ENCODE measurements around the gene ITGB3.
A peak's percentile ranks its signal among the peaks of the same experiment; 100 is the strongest.

Gene ITGB3

GRCh38 chr17:47310186-47310733 lies 56.6 kb downstream of the ITGB3 start:
- no peaks in the 10 kb centered on the region for H3K9me3 Mint-ChIP-seq
- peak in 1 of 2 donors; percentile 37 for DNase-seq (ENCODE audit: low spot score in 2 of 2)
- H3K36me3 Mint-ChIP-seq = no peaks in the 10 kb centered on the region
- ATAC-seq = no peak
- no peak overlapping the region for H3K27ac Mint-ChIP-seq
- peaks cover 11% of the 10 kb centered on the region for H3K4me1 Mint-ChIP-seq
- H3K4me3 Mint-ChIP-seq = no peak overlapping the region

GRCh38 chr17:47311420-47311819 lies 57.8 kb downstream of the ITGB3 start:
- no peaks in the 10 kb centered on the region for H3K9me3 Mint-ChIP-seq
- peak in 1 of 2 donors; percentile 26 for DNase-seq (ENCODE audit: low spot score in 2 of 2)
- H3K36me3 Mint-ChIP-seq = no peaks in the 10 kb centered on the region
- no peak overlapping the region for H3K4me3 Mint-ChIP-seq
- H3K4me1 Mint-ChIP-seq = peaks cover under 1% of the 10 kb centered on the region
- H3K27ac Mint-ChIP-seq = peak overlapping the region; percentile 46
- ATAC-seq = no peak

- H3K4me3 Mint-ChIP-seq = no peak overlapping the region
- H3K9me3 Mint-ChIP-seq = no peaks in the 10 kb centered on the region
- ATAC-seq (peak; percentile 74), DNase-seq (ENCODE audit: low spot score in 2 of 2) (no peak)
- H3K36me3 Mint-ChIP-seq = no peaks in the 10 kb centered on the region
- no peak overlapping the region for H3K27ac Mint-ChIP-seq
- H3K4me1 Mint-ChIP-seq = no peaks in the 10 kb centered on the region
These were observed 62.0 kb downstream of the ITGB3 start for GRCh38 chr17:47315451-47316266.

GRCh38 chr17:47316311-47316710 lies 62.7 kb downstream of the ITGB3 start:
- H3K4me3 Mint-ChIP-seq = no peak overlapping the region
- no peaks in the 10 kb centered on the region for H3K9me3 Mint-ChIP-seq
- H3K4me1 Mint-ChIP-seq = no peaks in the 10 kb centered on the region
- H3K27ac Mint-ChIP-seq = no peak overlapping the region
- H3K36me3 Mint-ChIP-seq = no peaks in the 10 kb centered on the region
- ATAC-seq = no peak
- DNase-seq (ENCODE audit: low spot score in 2 of 2) = no peak

- no peaks in the 10 kb centered on the region for H3K9me3 Mint-ChIP-seq
These were observed 63.5 kb downstream of the ITGB3 start for GRCh38 chr17:47317119-47317518.

GRCh38 chr17:47318197-47318918 lies 64.7 kb downstream of the ITGB3 start:
- Mint-ChIP-seq H3K36me3 (no peaks in the 10 kb centered on the region), H3K4me3 (no peak overlapping the region), H3K9me3 (no peaks in the 10 kb centered on the region), H3K4me1 (peaks cover 6% of the 10 kb centered on the region), H3K27ac (no peak overlapping the region)
- DNase-seq (ENCODE audit: low spot score in 2 of 2) (no peak), ATAC-seq (no peak)

More at GRCh38 chr17:47317119-47317518, 63.5 kb downstream of the ITGB3 start:
- ATAC-seq (no peak), DNase-seq (ENCODE audit: low spot score in 2 of 2) (no peak)
- Mint-ChIP-seq H3K36me3 (no peaks in the 10 kb centered on the region), H3K4me3 (no peak overlapping the region), H3K4me1 (no peaks in the 10 kb centered on the region), H3K27ac (no peak overlapping the region)

- no peak overlapping the region for H3K27ac Mint-ChIP-seq
- H3K36me3 Mint-ChIP-seq = no peaks in the 10 kb centered on the region
- no peaks in the 10 kb centered on the region for H3K9me3 Mint-ChIP-seq
- DNase-seq (ENCODE audit: low spot score in 2 of 2) (no peak), ATAC-seq (no peak)
- H3K4me3 Mint-ChIP-seq = no peak overlapping the region
- H3K4me1 Mint-ChIP-seq = peaks cover 19% of the 10 kb centered on the region
These were observed 67.4 kb downstream of the ITGB3 start for GRCh38 chr17:47320879-47321502.

GRCh38 chr17:47323382-47324223 lies 70.0 kb downstream of the ITGB3 start, which contains the start of gene EFCAB13:
Gene EFCAB13 (plus strand): TSS chr17:47323955. CDS start chr17:47328354, 4,399 bp downstream.
- peak within 1 kb of the TSS; percentile 87 for H3K4me3 Mint-ChIP-seq
- peak; percentile 93 for ATAC-seq
- H3K4me1 Mint-ChIP-seq = peaks cover 19% of the 10 kb centered on the region
- DNase-seq (ENCODE audit: low spot score in 2 of 2) = peak; percentile 75 to 92
- no peaks in the 10 kb centered on the region for H3K9me3 Mint-ChIP-seq
- peak within 1 kb of the TSS; percentile 83 for H3K27ac Mint-ChIP-seq
- no peaks in the 10 kb centered on the region for H3K36me3 Mint-ChIP-seq

GRCh38 chr17:47324224-47325020 lies 70.8 kb downstream of the ITGB3 start:
- Mint-ChIP-seq H3K4me3 (peak overlapping the region; percentile 87), H3K9me3 (no peaks in the 10 kb centered on the region), H3K36me3 (no peaks in the 10 kb centered on the region), H3K27ac (peak overlapping the region; percentile 83), H3K4me1 (peaks cover 19% of the 10 kb centered on the region)
- DNase-seq (ENCODE audit: low spot score in 2 of 2) = no peak
- ATAC-seq = peak; percentile 78

GRCh38 chr17:47325176-47325575 lies 71.5 kb downstream of the ITGB3 start:
- Mint-ChIP-seq H3K36me3 (no peaks in the 10 kb centered on the region), H3K4me1 (peaks cover 19% of the 10 kb centered on the region), H3K9me3 (no peaks in the 10 kb centered on the region), H3K4me3 (peak overlapping the region; percentile 87), H3K27ac (peak overlapping the region; percentile 83)
- ATAC-seq (no peak), DNase-seq (ENCODE audit: low spot score in 2 of 2) (no peak)

GRCh38 chr17:47330548-47330947 lies 76.9 kb downstream of the ITGB3 start:
- DNase-seq (ENCODE audit: low spot score in 2 of 2) = no peak

GRCh38 chr17:47332287-47332686 lies 78.7 kb downstream of the ITGB3 start:
- H3K27ac Mint-ChIP-seq = no peak overlapping the region
- no peaks in the 10 kb centered on the region for H3K9me3 Mint-ChIP-seq
- H3K36me3 Mint-ChIP-seq = no peaks in the 10 kb centered on the region
- H3K4me1 Mint-ChIP-seq = no peaks in the 10 kb centered on the region
- H3K4me3 Mint-ChIP-seq = no peak overlapping the region
- ATAC-seq (no peak), DNase-seq (ENCODE audit: low spot score in 2 of 2) (no peak)

More at GRCh38 chr17:47330548-47330947, 76.9 kb downstream of the ITGB3 start:
- H3K27ac Mint-ChIP-seq = no peak overlapping the region
- H3K36me3 Mint-ChIP-seq = no peaks in the 10 kb centered on the region
- ATAC-seq = no peak
- H3K4me3 Mint-ChIP-seq = no peak overlapping the region
- H3K4me1 Mint-ChIP-seq = no peaks in the 10 kb centered on the region
- no peaks in the 10 kb centered on the region for H3K9me3 Mint-ChIP-seq

- H3K4me3 Mint-ChIP-seq = no peak overlapping the region
- no peaks in the 10 kb centered on the region for H3K9me3 Mint-ChIP-seq
- no peaks in the 10 kb centered on the region for H3K4me1 Mint-ChIP-seq
- no peak for ATAC-seq
- no peaks in the 10 kb centered on the region for H3K36me3 Mint-ChIP-seq
- no peak for DNase-seq (ENCODE audit: low spot score in 2 of 2)
- H3K27ac Mint-ChIP-seq = no peak overlapping the region
These were observed 81.7 kb downstream of the ITGB3 start for GRCh38 chr17:47335101-47335936.
